Neural crest cell (in vitro differentiated cells): ENCODE measurements around the gene ITGB2. TPM values are rescaled to one million over a fixed set of nuclear protein-coding genes. Genes with fewer than 3 reads are reported as not detected.

Experiments used
- DNase-seq: peaks from one replicate; pipeline ENCODE4 v3.0.0; 2021; ENCODE audit warnings: low read depth, mixed read lengths, low spot score
- H3K27ac Mint-ChIP-seq: one replicate; pipeline ENCODE4 v1.8.0; 2021; ENCODE audit warnings: mild to moderate bottlenecking, mixed read lengths; ENCODE audit not compliant: unreplicated experiment
- H3K27me3 Mint-ChIP-seq: 2 replicates; pipeline ENCODE4 v1.8.0; 2021; ENCODE audit warnings: low read depth, mild to moderate bottlenecking, mixed read lengths
- H3K36me3 Mint-ChIP-seq: 2 replicates; pipeline ENCODE4 v1.8.0; 2021; ENCODE audit warnings: low read depth, mild to moderate bottlenecking, mixed read lengths
- H3K4me1 Mint-ChIP-seq: 2 replicates; pipeline ENCODE4 v1.8.0; 2021; ENCODE audit warnings: mixed read lengths
- H3K4me3 Mint-ChIP-seq: one replicate; pipeline ENCODE4 v1.8.0; 2021; ENCODE audit warnings: mild to moderate bottlenecking, mixed read lengths
- H3K9me3 Mint-ChIP-seq: 2 replicates; pipeline ENCODE4 v1.8.0; 2021; ENCODE audit warnings: mixed read lengths
- total RNA-seq: library from RNA; stranded (reverse); gene quantifications from 2 replicates; pipeline ENCODE4 v1.2.1, GENCODE V29; 2021
- TF ChIP-seq, protein P1 (sequence below): fragments of 200-600 bp; sonication (generic); conservative IDR thresholded peaks from 2 replicates; pipeline ENCODE4 v1.5.0; 2021; ENCODE audit warnings: antibody characterized with exemption, mild to moderate bottlenecking

Gene ITGB2
- total RNA-seq, 1 donor from 2014 or later, result 0.89 TPM

DNA sequence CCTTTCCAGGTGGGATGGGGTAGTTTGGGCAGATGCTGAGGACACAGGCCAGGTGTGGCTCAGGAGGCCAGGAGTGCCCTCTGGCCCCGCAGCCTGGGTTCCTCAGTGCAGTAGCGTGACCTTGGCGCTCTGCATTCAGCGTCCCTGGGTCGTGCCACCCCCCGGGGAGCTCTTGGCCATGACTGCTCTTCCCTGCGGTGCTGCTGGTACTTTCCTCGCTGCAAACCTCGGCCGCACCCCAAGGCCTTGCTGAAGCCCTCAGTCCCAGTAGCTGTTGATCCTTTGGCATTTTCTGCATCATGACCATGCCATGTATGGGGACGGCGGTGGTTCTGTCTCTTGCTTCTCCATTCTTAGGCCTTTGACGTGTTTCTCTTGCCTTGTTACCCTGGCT, 32.9 kb upstream of the ITGB2 start:
- TF ChIP-seq, protein P1, sequence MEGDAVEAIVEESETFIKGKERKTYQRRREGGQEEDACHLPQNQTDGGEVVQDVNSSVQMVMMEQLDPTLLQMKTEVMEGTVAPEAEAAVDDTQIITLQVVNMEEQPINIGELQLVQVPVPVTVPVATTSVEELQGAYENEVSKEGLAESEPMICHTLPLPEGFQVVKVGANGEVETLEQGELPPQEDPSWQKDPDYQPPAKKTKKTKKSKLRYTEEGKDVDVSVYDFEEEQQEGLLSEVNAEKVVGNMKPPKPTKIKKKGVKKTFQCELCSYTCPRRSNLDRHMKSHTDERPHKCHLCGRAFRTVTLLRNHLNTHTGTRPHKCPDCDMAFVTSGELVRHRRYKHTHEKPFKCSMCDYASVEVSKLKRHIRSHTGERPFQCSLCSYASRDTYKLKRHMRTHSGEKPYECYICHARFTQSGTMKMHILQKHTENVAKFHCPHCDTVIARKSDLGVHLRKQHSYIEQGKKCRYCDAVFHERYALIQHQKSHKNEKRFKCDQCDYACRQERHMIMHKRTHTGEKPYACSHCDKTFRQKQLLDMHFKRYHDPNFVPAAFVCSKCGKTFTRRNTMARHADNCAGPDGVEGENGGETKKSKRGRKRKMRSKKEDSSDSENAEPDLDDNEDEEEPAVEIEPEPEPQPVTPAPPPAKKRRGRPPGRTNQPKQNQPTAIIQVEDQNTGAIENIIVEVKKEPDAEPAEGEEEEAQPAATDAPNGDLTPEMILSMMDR, result no peak
- H3K4me1 Mint-ChIP-seq, result peaks cover 21% of the 10 kb centered on the region
- DNase-seq, result no peak
- H3K9me3 Mint-ChIP-seq, result no peaks in the 10 kb centered on the region
- H3K4me3 Mint-ChIP-seq, result no peak overlapping the region
- no peaks in the 10 kb centered on the region for H3K36me3 Mint-ChIP-seq
- H3K27me3 Mint-ChIP-seq, result no peaks in the 10 kb centered on the region
- H3K27ac Mint-ChIP-seq, result peak overlapping the region; percentile 71

DNA sequence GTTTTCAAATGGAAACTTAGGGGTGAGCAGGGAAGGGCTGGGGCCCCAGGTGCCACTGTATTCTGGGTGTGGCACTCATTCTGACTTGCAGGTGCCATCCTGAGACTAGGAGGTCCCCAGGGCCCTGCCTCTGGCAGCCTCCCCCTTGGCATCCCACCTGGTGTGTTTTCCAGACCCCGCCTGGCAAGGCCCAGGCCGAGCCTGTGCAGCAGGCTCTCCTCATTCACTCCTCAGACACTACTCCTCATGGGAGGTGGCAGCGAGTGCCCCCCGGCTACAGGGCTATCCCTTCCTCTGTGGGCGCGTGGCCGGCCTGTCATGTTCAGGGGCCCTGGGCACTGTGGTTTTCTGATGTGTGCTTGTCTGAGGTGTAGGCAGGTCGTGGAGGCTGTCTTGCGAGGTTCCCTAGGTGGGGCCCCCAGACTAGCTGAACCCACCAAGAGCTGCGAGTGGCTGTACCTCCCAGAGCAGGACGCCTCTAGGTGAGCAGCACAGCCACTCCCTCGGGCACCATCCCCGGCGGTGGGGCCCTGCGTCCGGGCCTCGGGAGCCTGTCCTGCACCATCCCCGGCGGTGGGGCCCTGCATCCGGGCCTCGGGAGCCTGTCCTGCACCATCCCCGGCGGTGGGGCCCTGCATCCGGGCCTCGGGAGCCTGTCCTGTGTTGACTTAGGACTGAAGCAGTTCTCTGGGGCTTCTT, 32.4 kb upstream of the ITGB2 start:
- TF ChIP-seq, protein P1, result no peak
- Mint-ChIP-seq H3K27ac (no peak overlapping the region), H3K36me3 (no peaks in the 10 kb centered on the region)

DNA sequence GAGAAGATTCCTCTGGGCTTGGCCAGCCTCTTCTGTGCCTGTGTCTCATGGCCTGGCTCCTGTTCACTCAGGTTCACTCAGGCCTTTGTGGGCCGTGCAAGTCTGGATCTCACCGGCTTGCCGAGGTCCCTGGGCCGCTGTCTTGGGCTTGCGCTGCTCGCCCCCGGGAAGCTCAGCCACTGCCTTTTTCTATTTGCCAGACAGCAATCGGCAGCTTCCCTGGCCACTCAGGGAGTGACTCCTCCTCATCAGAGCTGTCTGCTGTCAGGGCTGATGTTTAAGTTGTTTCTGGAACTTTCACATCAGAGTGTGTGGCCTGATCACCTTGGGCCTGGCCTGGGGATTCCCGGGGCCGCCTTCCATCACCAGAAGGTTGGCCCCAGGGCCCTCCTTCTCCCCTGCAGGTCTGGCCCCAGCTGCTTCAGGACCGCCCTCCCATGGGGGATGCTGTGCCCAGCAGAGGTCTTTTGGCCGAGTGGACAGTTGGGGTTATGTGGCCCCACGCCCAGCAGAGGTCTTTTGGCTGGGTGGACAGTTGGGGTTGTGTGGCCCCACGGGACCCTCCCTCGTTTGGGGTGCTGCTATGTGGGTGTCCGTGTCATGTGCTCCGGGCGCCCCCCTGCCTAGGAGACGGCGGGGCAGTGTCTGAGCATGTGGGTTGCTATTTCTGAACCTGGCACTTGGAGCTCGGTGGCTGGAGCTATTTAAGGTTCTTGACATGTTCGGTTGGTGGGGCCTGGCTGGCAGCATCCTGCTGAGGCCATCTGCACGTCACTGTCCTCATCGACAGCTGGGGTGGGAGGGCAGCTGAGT, 31.6 kb upstream of the ITGB2 start:
- no peak for DNase-seq
- Mint-ChIP-seq H3K9me3 (no peaks in the 10 kb centered on the region), H3K4me1 (peaks cover 8% of the 10 kb centered on the region), H3K4me3 (no peak overlapping the region), H3K27me3 (no peaks in the 10 kb centered on the region), H3K36me3 (no peaks in the 10 kb centered on the region), H3K27ac (no peak overlapping the region)
- TF ChIP-seq, protein P1, result no peak

More for the DNA sequence above, 32.4 kb upstream of the ITGB2 start:
- H3K4me1 Mint-ChIP-seq, result peaks cover 16% of the 10 kb centered on the region
- no peak overlapping the region for H3K4me3 Mint-ChIP-seq
- no peaks in the 10 kb centered on the region for H3K9me3 Mint-ChIP-seq
- H3K27me3 Mint-ChIP-seq, result no peaks in the 10 kb centered on the region
- DNase-seq, result no peak

DNA sequence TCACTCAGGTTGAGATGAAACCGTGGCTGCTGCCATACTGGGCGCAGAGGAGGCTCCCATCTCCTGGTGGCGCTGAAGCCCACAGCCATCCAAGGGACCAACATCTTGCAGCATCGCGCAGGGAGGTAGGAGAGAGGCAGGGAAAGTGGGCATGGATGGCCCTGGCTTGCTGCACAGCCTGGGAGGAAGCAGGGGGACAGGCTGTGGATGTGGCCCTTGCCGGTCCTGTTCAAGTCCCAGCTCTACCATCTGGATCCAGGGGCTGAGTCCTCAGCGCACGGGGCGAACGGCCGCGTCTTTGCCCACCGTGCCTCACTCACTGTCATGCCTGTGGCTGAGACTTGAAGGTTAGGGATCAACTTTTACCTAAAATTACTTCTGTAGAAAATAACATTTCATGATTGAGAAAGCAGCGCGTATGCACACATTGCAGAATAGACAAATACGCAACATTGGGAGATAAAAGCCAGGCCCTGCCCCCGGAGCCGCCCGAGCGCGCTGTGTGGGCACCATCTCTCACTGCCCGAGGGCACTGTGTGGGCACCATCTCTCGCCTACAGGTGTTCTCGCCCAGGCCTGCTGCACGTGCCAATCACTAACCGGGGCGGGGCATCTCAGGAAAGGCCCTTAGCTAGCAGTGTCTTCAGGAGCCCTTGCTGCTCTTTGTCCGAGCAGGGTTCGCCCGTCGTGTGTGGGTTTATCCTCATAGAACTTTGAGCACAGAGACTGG, 30.7 kb upstream of the ITGB2 start:
- TF ChIP-seq, protein P1, result no peak
- H3K27ac Mint-ChIP-seq, result no peak overlapping the region
- no peaks in the 10 kb centered on the region for H3K27me3 Mint-ChIP-seq
- no peak overlapping the region for H3K4me3 Mint-ChIP-seq
- H3K4me1 Mint-ChIP-seq, result peaks cover 6% of the 10 kb centered on the region
- H3K36me3 Mint-ChIP-seq, result no peaks in the 10 kb centered on the region
- DNase-seq, result no peak
- no peaks in the 10 kb centered on the region for H3K9me3 Mint-ChIP-seq

DNA sequence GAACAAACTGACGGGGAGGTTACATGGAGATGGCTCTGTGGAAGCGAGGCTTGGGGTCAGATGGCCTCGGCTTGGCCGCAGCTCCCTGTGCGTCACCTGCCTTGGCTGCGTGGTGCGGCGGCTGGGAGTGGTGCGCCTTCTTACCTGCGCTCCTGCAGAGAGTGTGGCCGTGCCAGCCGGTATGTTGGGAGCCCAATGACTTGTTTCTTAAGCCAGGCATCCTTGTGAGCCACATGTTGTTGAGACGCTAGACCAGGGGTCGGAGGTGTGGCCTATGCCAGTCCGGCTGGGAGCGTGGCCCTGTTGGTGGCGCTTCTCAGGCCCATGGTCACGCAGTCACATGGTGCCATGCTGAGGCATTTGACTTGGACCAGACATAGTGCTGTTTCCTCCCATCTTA, 29.7 kb upstream of the ITGB2 start:
- H3K36me3 Mint-ChIP-seq, result no peaks in the 10 kb centered on the region
- H3K27ac Mint-ChIP-seq, result no peak overlapping the region
- no peak overlapping the region for H3K4me3 Mint-ChIP-seq
- H3K27me3 Mint-ChIP-seq, result no peaks in the 10 kb centered on the region
- H3K4me1 Mint-ChIP-seq, result peaks cover 2% of the 10 kb centered on the region
- DNase-seq, result no peak
- no peaks in the 10 kb centered on the region for H3K9me3 Mint-ChIP-seq
- TF ChIP-seq, protein P1, result no peak
